Embryonic facial prominence (tissue), 1 donor: ENCODE measurements around the gene ZNF219.
"Not testable (repeated sequence)": the region's sequence is repeated elsewhere in the genome, so short reads cannot be mapped to it uniquely, and the experiment has no call there.

Experiments used
- DNase-seq: peaks from one replicate; pipeline ENCODE4 v3.0.0-alpha.2; 2016; ENCODE audit errors: extremely low spot score

The ZNF219 gene

GRCh38 chr14:21043974-21044618 lies 54.4 kb downstream of the ZNF219 start:
- DNase-seq: no peak

- no peak for DNase-seq
Measured at GRCh38 chr14:21043387-21043973, 55.0 kb downstream of the ZNF219 start.

DNA sequence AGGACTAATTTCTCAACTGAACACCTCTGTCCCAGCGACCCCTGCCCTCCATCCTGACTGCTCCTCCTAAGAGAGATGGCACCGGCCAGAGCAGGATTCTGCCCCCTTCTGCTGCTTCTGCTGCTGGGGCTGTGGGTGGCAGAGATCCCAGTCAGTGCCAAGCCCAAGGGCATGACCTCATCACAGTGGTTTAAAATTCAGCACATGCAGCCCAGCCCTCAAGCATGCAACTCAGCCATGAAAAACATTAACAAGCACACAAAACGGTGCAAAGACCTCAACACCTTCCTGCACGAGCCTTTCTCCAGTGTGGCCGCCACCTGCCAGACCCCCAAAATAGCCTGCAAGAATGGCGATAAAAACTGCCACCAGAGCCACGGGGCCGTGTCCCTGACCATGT lies 55.5 kb downstream of the ZNF219 start:
- no peak for DNase-seq

GRCh38 chr14:21041676-21042433 lies 56.6 kb downstream of the ZNF219 start, which contains the start of gene RNASE7:
Gene RNASE7 (plus strand): TSS chr14:21042362. CDS start chr14:21042993, 631 bp downstream.
- no peak for DNase-seq

DNA sequence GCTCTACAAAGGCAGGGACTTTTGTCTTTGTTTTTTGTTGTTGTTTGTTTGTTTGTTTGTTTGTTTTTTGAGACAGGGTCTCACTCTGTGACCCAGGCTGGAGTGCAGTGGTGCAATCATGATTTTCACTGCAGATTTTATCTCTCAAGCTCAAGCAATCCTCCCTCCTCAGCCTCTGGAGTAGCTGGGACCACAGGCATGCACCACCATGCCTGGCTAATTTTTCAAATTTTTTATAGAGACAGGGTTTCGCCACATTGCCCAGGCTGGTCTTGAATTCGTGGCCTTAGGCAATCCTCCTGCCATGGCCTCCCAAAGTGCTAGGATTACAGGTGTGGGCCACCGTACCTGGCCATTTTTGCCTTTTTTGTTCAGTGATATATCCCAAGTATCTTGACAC lies 57.5 kb downstream of the ZNF219 start:
- DNase-seq: not testable (repeated sequence)

GRCh38 chr14:21040370-21040925 lies 58.0 kb downstream of the ZNF219 start:
- DNase-seq: no peak
